GM19239 (cell line): ENCODE results near the gene SLC13A3.

Source experiments
- DNase-seq: peaks from one replicate; pipeline ENCODE4 v3.0.0; 2011; ENCODE audit warnings: low spot score; ENCODE audit not compliant: insufficient read length
- FAIRE-seq: peaks from 2 replicates; lab custom pipeline; 2011; peaks lifted over from hg19 to GRCh38; lab: Jason Lieb, UNC

SLC13A3 gene

GRCh38 chr20:46586724-46587123 lies 64.5 kb downstream of the SLC13A3 start:
- no peak for FAIRE-seq
- no peak for DNase-seq

GRCh38 chr20:46584508-46584907 lies 66.8 kb downstream of the SLC13A3 start:
- no peak for DNase-seq
- no peak for FAIRE-seq

- DNase-seq = no peak
- FAIRE-seq = no peak
These were observed 67.6 kb downstream of the SLC13A3 start for GRCh38 chr20:46583411-46584214.

GRCh38 chr20:46582648-46583047 lies 68.6 kb downstream of the SLC13A3 start:
- DNase-seq (no peak), FAIRE-seq (no peak)

GRCh38 chr20:46581391-46581790 lies 69.9 kb downstream of the SLC13A3 start:
- DNase-seq (no peak), FAIRE-seq (no peak)

- FAIRE-seq = no peak
- DNase-seq = no peak
These were observed 70.5 kb downstream of the SLC13A3 start for GRCh38 chr20:46580613-46581205.

- no peak for DNase-seq
- FAIRE-seq = no peak
These were observed 72.5 kb downstream of the SLC13A3 start for GRCh38 chr20:46578745-46579144.

GRCh38 chr20:46576774-46577395 lies 74.4 kb downstream of the SLC13A3 start:
- FAIRE-seq (no peak), DNase-seq (no peak)

GRCh38 chr20:46575937-46576461 lies 75.3 kb downstream of the SLC13A3 start:
- FAIRE-seq = no peak
- DNase-seq = no peak

GRCh38 chr20:46575394-46575793 lies 75.9 kb downstream of the SLC13A3 start:
- DNase-seq (no peak), FAIRE-seq (no peak)

- DNase-seq = no peak
These were observed 77.3 kb downstream of the SLC13A3 start for GRCh38 chr20:46573788-46574584.

GRCh38 chr20:46573234-46573633 lies 78.0 kb downstream of the SLC13A3 start:
- DNase-seq (no peak), FAIRE-seq (no peak)

More at GRCh38 chr20:46573788-46574584, 77.3 kb downstream of the SLC13A3 start:
- no peak for FAIRE-seq

GRCh38 chr20:46572790-46573189 lies 78.5 kb downstream of the SLC13A3 start:
- FAIRE-seq (no peak), DNase-seq (no peak)

- FAIRE-seq = no peak
These were observed 79.1 kb downstream of the SLC13A3 start for GRCh38 chr20:46572153-46572552.

GRCh38 chr20:46571418-46571817 lies 79.8 kb downstream of the SLC13A3 start:
- FAIRE-seq (no peak), DNase-seq (no peak)

More at GRCh38 chr20:46572153-46572552, 79.1 kb downstream of the SLC13A3 start:
- DNase-seq = no peak

- no peak for FAIRE-seq
- DNase-seq = no peak
These were observed 80.3 kb downstream of the SLC13A3 start for GRCh38 chr20:46570956-46571355.

- DNase-seq (no peak), FAIRE-seq (no peak)
These were observed 81.3 kb downstream of the SLC13A3 start for GRCh38 chr20:46569961-46570360.

GRCh38 chr20:46568570-46569129 lies 82.6 kb downstream of the SLC13A3 start:
- DNase-seq (no peak), FAIRE-seq (no peak)

GRCh38 chr20:46566125-46566524 lies 85.1 kb downstream of the SLC13A3 start:
- FAIRE-seq (no peak), DNase-seq (no peak)
